IMR-90 (cell line): ENCODE results near the gene PTPRS. TPM values are rescaled to one million over a fixed set of nuclear protein-coding genes. Genes with fewer than 3 reads are reported as not detected.
A peak's percentile ranks its signal among the peaks of the same experiment; 100 is the strongest.

Source experiments
- ATAC-seq: fragments of 200-7000 bp; cut with Tn5 transposase; 2 replicates; pipeline ENCODE4 v1.9.1; 2020; ENCODE audit warnings: low read depth, mild to moderate bottlenecking, moderate library complexity
- BruUV-seq: library from RNA; stranded (reverse); fragments of 400-500 nt; replicated peaks from 2 replicates; lab custom pipeline; 2021; lab: Mats Ljungman, UMichigan
- CTCF ChIA-PET: fragments of 300-600 bp; formaldehyde crosslinking; extraction: SDS; loops from one replicate; lab custom pipeline; 2021; ENCODE audit warnings: antibody characterized with exemption; lab: Yijun Ruan, JAX
- POLR2A ChIA-PET: fragments of 300-600 bp; sonication (Branson Sonifier 250); formaldehyde crosslinking; loops from one replicate; lab custom pipeline; 2022; ENCODE audit warnings: antibody characterized with exemption; ENCODE audit not compliant: unreplicated experiment; lab: Charles Lee
- DNase-seq: peaks from one replicate; pipeline ENCODE4 v3.0.0; 2013
- H2AFZ ChIP-seq: replicated peaks from 2 replicates; pipeline ENCODE3; 2013; ENCODE audit warnings: low read length, mild to moderate bottlenecking; ENCODE audit not compliant: poor library complexity
- H2AK5ac ChIP-seq: 2 replicates; pipeline ENCODE4 v1.6.1; 2013; ENCODE audit warnings: low read depth, low read length, inconsistent platforms
- H2AK9ac ChIP-seq: replicated peaks from 2 replicates; pipeline ENCODE3; 2013; ENCODE audit warnings: mild to moderate bottlenecking, low read depth, low read length, moderate library complexity; ENCODE audit not compliant: poor library complexity
- H2BK120ac ChIP-seq: 2 replicates; pipeline ENCODE4 v1.6.1; 2013; ENCODE audit warnings: low read depth, low read length, inconsistent platforms
- H2BK15ac ChIP-seq: 3 replicates; pipeline ENCODE4 v1.6.1; 2013; ENCODE audit warnings: low read depth, low read length, inconsistent platforms
- H2BK20ac ChIP-seq: 2 replicates; pipeline ENCODE4 v1.6.1; 2013; ENCODE audit warnings: low read depth, mild to moderate bottlenecking, inconsistent platforms, low read length, moderate library complexity
- H2BK5ac ChIP-seq: 2 replicates; pipeline ENCODE4 v1.6.1; 2013; ENCODE audit warnings: mild to moderate bottlenecking, low read depth, low read length, inconsistent platforms; ENCODE audit not compliant: poor library complexity, severe bottlenecking
- H3K14ac ChIP-seq: replicated peaks from 2 replicates; pipeline ENCODE4 v1.6.1; 2013; ENCODE audit warnings: low read depth, low read length, inconsistent platforms
- H3K18ac ChIP-seq: 2 replicates; pipeline ENCODE4 v1.6.1; 2013; ENCODE audit warnings: low read depth, low read length, control low read depth
- H3K23ac ChIP-seq: 2 replicates; pipeline ENCODE4 v1.6.1; 2013; ENCODE audit warnings: low read depth, low read length, inconsistent platforms
- H3K27ac ChIP-seq: 2 replicates; pipeline ENCODE4 v1.5.1; 2013; ENCODE audit warnings: mild to moderate bottlenecking, control low read depth, low read length; ENCODE audit not compliant: insufficient read depth
- H3K27me3 ChIP-seq: 2 replicates; pipeline ENCODE4 v1.6.1; 2013; ENCODE audit warnings: low read length; ENCODE audit not compliant: control insufficient read depth, insufficient read depth
- H3K36me3 ChIP-seq: 2 replicates; pipeline ENCODE4 v1.6.1; 2013; ENCODE audit warnings: low read length, mixed read lengths; ENCODE audit not compliant: control insufficient read depth, insufficient read depth
- H3K4ac ChIP-seq: 2 replicates; pipeline ENCODE4 v1.6.1; 2013; ENCODE audit warnings: low read depth, low read length, inconsistent platforms
- H3K4me1 ChIP-seq: 2 replicates; pipeline ENCODE4 v1.6.1; 2013; ENCODE audit warnings: low read length, mixed read lengths; ENCODE audit not compliant: control insufficient read depth, insufficient read depth
- H3K4me2 ChIP-seq: 2 replicates; pipeline ENCODE4 v1.6.1; 2013; ENCODE audit warnings: low read depth, mild to moderate bottlenecking, control low read depth, low read length, moderate library complexity
- H3K4me3 ChIP-seq: 2 replicates; pipeline ENCODE4 v1.5.1; 2013; ENCODE audit warnings: low read depth, mild to moderate bottlenecking, control low read depth, low read length, moderate library complexity; ENCODE audit not compliant: insufficient read depth
- H3K56ac ChIP-seq: 2 replicates; pipeline ENCODE4 v1.6.1; 2013; ENCODE audit warnings: low read length, inconsistent platforms; ENCODE audit not compliant: insufficient read depth; ENCODE audit errors: extremely low read depth
- H3K79me1 ChIP-seq, 2 experiments: 2 replicates each; pipeline ENCODE4 v1.6.1; 2013; ENCODE audit warnings: low read length in 2 of 2, inconsistent platforms in 1 of 2, low read depth in 1 of 2
- H3K9ac ChIP-seq: 2 replicates; pipeline ENCODE4 v1.6.1; 2013; ENCODE audit warnings: low read depth, low read length, control low read depth
- H3K9me1 ChIP-seq: 2 replicates; pipeline ENCODE4 v1.6.1; 2013; ENCODE audit warnings: low read length, inconsistent platforms; ENCODE audit not compliant: insufficient read depth
- H3K9me3 ChIP-seq: 2 replicates; pipeline ENCODE4 v1.6.1; 2013; ENCODE audit warnings: low read length; ENCODE audit not compliant: control insufficient read depth, insufficient read depth
- H4K20me1 ChIP-seq: 2 replicates; pipeline ENCODE4 v1.6.1; 2013; ENCODE audit warnings: low read length, inconsistent platforms; ENCODE audit not compliant: insufficient read depth
- H4K5ac ChIP-seq: 2 replicates; pipeline ENCODE4 v1.6.1; 2013; ENCODE audit warnings: mild to moderate bottlenecking, low read depth, low read length, control low read depth
- H4K8ac ChIP-seq, 2 experiments: 2 replicates each; pipeline ENCODE4 v1.6.1; 2013; ENCODE audit warnings: low read depth in 2 of 2, low read length in 2 of 2, control low read depth in 1 of 2, inconsistent platforms in 1 of 2
- H4K91ac ChIP-seq: 2 replicates; pipeline ENCODE4 v1.6.1; 2013; ENCODE audit warnings: low read depth, low read length, inconsistent platforms; ENCODE audit not compliant: insufficient read depth
- FOS ChIP-seq: fragments of 150-350 bp; IDR thresholded peaks from 2 replicates; pipeline ENCODE4 v1.6.1; 2016; ENCODE audit warnings: low read depth, low read length
- MAZ ChIP-seq: IDR thresholded peaks from 2 replicates; pipeline ENCODE4 v1.6.1; 2012; ENCODE audit warnings: low read depth, mild to moderate bottlenecking, low read length, improper control_type of control experiment, moderate library complexity, borderline replicate concordance
- POLR2A ChIP-seq: IDR thresholded peaks from 2 replicates; pipeline ENCODE4 v1.6.1; 2012; ENCODE audit warnings: mild to moderate bottlenecking, low read depth, low read length
- WGBS, 2 experiments: methylation state at CpG; one replicate each; pipeline versions ENCODE4 v1.1.5 to v1.1.7; 2013; ENCODE audit warnings: missing lambda C conversion rate in 2 of 2; ENCODE audit not compliant: insufficient read length in 1 of 2; ENCODE audit errors: extremely low coverage in 2 of 2; 5-methylcytosine and 5-hydroxymethylcytosine counted together
- dilution Hi-C: fragments of 300-500 bp; cut with HindIII; formaldehyde crosslinking; loops from one replicate; pipeline ENCODE4 v1.14.3; 2018; ENCODE audit warnings: low sequenced_read_pairs; ENCODE audit not compliant: unreplicated experiment
- in situ Hi-C: fragments of 300-500 bp; cut with MboI; formaldehyde crosslinking; loops from 3 replicates; pipeline ENCODE4 v1.14.3; 2019; ENCODE audit warnings: low sequenced_read_pairs, inconsistent platforms, mixed read lengths
- intact Hi-C: fragments of 100-400 bp; cut with micrococcal nuclease; formaldehyde crosslinking; loops from 2 replicates; pipeline ENCODE4 v1.10.0; 2022
- polyA plus RNA-seq, 3 experiments: library from polyadenylated mRNA; depleted of rRNA; stranded (reverse); fragments of >200 nt; gene quantifications; 2 replicates each; pipeline ENCODE4 v1.2.3, GENCODE V29; 2012; ENCODE audit warnings: low replicate concordance in 1 of 3
- total RNA-seq: library from RNA; depleted of rRNA; stranded (reverse); fragments of >200 nt; gene quantifications from 2 replicates; pipeline ENCODE4 v1.2.3, GENCODE V29; 2012
- TF ChIP-seq, protein P1 (sequence below): conservative IDR thresholded peaks from 2 replicates; pipeline ENCODE4 v1.5.1; 2012; ENCODE audit warnings: mild to moderate bottlenecking, low read depth, low read length, improper control_type of control experiment

PTPRS gene
- total and polyA plus RNA-seq, 2 of the 4 experiments (the other 2 are of a cell fraction) = 40.1 to 51.9 TPM

DNA sequence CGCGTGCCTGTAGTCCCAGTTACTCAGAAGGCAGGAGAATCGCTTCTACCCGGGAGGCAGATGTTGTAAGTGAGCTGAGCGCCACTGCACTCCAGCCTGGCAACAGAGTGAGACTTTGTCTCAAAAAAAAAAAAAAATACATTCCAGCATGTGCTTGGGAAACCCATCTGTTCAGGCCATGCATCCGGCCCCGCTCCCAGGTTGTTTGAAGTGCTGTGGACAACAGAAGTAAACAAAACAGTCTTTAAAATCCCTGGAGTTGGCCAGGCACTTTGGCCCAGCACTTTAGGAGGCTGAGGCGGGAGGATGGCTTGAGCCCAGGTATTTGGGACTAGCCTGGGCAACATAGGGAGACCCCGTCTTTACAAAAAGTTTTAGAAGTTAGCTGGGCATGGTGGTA lies 3.2 kb upstream of the PTPRS start:
- no peak overlapping the region for H3K18ac ChIP-seq
- H3K79me1 ChIP-seq = peaks cover 3 to 5% of the 10 kb centered on the region in 2 experiments; a peak in 1 of 4 replicates
- ATAC-seq = no peak
- 40% methylated on average over 1 of the region's 9 CpGs; no CpG with 5 or more reads in 1 of the 2 experiments for WGBS, 2 experiments
- H4K20me1 ChIP-seq = peaks cover under 1% of the 10 kb centered on the region; the same call in 1 of the 2 replicates
- no peak overlapping the region for H3K4me2 ChIP-seq
- no peak overlapping the region for H3K4ac ChIP-seq
- H2BK120ac ChIP-seq = no peak overlapping the region
- H3K27ac ChIP-seq = no peak overlapping the region
- TF ChIP-seq, protein P1, sequence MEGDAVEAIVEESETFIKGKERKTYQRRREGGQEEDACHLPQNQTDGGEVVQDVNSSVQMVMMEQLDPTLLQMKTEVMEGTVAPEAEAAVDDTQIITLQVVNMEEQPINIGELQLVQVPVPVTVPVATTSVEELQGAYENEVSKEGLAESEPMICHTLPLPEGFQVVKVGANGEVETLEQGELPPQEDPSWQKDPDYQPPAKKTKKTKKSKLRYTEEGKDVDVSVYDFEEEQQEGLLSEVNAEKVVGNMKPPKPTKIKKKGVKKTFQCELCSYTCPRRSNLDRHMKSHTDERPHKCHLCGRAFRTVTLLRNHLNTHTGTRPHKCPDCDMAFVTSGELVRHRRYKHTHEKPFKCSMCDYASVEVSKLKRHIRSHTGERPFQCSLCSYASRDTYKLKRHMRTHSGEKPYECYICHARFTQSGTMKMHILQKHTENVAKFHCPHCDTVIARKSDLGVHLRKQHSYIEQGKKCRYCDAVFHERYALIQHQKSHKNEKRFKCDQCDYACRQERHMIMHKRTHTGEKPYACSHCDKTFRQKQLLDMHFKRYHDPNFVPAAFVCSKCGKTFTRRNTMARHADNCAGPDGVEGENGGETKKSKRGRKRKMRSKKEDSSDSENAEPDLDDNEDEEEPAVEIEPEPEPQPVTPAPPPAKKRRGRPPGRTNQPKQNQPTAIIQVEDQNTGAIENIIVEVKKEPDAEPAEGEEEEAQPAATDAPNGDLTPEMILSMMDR = no peak
- TF ChIP-seq FOS (no peak), MAZ (no peak), POLR2A (no peak)
- H2BK5ac ChIP-seq = no peak overlapping the region
- no peak overlapping the region for H3K9ac ChIP-seq
- H4K5ac ChIP-seq = no peak overlapping the region
- no peak overlapping the region for H4K91ac ChIP-seq
- H3K4me1 ChIP-seq = peaks cover 5% of the 10 kb centered on the region
- H2AK9ac ChIP-seq = no peak overlapping the region
- CTCF ChIA-PET = no interaction called here
- no peaks in the 10 kb centered on the region for H3K36me3 ChIP-seq
- no peak overlapping the region for H2AFZ ChIP-seq
- dilution Hi-C loops = no loop called here
- in situ Hi-C loops = no loop called here
- POLR2A ChIA-PET = no interaction called here
- no peak overlapping the region for H3K23ac ChIP-seq
- H2BK20ac ChIP-seq = no peak overlapping the region
- DNase-seq = peak; percentile 47
- H2BK15ac ChIP-seq = no peak overlapping the region
- peaks cover 7% of the 10 kb centered on the region; the same call in 1 of the 2 replicates for H3K27me3 ChIP-seq
- H2AK5ac ChIP-seq = no peak overlapping the region
- no peak overlapping the region for H3K56ac ChIP-seq
- no peak overlapping the region for H3K14ac ChIP-seq
- H3K9me1 ChIP-seq = 0 out of 2 replicates have a peak, but pooled peaks cover 4% of the 10 kb centered on the region
- H3K4me3 ChIP-seq = no peak overlapping the region
- H4K8ac ChIP-seq = no peak overlapping the region
- H3K9me3 ChIP-seq = peaks cover 2% of the 10 kb centered on the region
- intact Hi-C loops = loop anchor here (10.0 kb wide), 1 partner anchor 169 kb away; no protein-coding TSS in a partner anchor
- BruUV-seq = no TSS peak
